Activated CD8-positive, alpha-beta memory T cell treated with anti-CD3 and anti-CD28 coated beads, Interleukin-2, amount 50 U/mL, for 1 hour (primary cell): Measurements from ENCODE around the gene MASP2.
"Not testable (repeated sequence)": the region's sequence is repeated elsewhere in the genome, so short reads cannot be mapped to it uniquely, and the experiment has no call there.

Source experiments
- DNase-seq: peaks from one replicate; pipeline ENCODE4 v3.0.0-alpha.2; 2020; ENCODE audit errors: extremely low read depth

Gene MASP2

DNA sequence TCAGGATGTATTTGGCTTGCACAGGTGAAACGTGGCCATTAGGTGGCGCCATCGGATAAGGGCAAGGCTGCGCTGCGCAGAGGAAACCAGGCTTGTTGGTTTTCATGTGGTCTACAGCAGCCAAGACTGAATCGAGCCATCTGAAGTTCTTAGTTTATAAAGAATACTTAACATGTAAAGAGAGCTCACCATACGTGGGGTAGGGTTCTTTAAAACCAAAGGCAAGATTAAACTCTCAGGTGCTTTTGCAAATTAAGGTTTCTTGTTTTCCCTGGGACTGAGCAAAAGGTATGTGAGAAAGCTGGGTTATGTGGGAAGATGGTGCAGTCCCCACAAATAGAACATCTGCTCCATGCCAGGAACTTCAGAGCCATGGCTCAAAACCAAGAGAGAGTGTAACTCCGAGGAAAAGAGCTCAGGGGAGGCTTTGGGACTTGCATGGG, 9.3 kb downstream of the MASP2 start:
- peak; percentile 66 for DNase-seq

DNA sequence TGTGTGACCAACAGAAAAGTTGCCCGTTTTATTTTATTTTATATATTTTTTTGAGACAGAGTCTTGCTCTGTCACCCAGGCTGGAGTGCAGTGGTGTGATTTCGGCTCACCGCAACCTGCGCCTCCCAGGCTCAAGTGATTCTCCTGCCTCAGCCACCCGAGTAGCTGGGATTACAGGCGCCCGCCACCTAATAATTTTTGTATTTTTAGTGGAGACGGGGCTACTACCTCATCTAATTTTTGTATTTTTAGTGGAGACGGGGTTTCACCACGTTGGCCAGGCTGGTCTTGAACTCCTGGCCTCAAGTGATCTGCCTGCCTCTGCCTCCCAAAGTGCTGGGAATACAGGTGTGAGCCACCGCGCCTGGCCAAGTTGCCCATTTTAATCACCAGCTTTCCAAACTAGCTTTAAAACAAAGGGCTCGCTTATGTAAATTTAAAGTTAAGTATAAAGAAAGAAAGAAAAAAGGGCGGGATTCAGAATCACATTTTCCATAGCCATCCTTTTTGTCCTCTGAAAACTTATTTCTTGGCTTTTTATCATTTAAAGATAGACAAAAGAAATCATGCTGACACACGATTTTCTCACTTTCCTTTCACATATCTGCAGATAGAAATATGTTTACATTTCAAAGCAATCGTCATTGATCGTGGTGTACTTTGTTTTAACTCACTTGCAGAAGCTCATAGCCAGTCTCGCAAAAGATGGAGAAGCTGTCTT, 9.9 kb downstream of the MASP2 start:
- DNase-seq = not testable (repeated sequence)

DNA sequence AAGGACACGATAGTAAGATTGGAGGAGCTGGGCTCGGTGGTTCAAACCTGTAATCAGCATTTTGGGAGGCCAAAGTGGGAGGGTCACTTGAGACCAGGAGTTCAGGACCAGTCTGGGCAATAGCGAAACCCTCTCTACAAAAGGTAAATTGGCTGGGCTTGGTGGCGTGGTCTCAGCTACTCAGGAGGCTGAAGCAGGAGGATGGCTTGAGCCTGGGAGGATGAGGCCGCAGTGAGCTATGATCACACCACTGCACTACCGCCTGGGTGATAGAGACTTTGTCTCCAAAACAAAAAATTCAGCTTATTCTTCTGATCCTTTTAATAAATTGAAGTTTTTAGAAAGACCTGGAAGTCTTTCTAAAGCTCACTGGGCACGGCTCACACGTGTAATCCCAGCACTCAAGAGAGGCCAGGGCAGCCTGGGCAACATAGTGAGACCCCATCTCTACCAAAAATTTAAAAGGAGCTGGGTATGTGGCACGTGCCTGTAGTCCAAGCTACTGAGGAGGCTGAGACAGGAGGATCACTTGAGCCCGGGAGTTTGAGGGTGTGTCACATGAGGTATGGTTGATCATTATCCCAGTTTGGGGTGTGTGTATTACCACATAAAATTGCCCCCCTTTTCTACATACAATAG, 15.3 kb downstream of the MASP2 start:
- no peak for DNase-seq

DNA sequence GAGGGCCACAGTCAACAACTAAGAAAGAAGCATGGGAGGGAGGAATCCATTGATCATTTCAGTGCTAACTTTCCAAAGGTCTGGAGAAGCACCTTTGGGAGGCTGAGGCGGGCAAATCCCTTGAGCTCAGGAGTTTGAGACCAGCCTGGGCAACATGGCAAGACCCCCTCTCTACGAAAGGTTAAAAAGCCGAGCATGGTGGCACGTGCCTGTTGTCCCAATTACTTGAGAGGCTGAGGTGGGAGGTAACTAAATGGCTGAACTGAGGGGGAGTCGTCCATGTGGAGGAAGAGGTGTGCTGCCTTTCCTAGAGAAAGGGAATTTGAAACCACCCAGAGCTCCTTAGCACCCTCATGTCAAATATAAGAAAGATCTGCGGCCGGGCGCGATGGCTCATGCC, 16.2 kb downstream of the MASP2 start:
- no peak for DNase-seq

DNA sequence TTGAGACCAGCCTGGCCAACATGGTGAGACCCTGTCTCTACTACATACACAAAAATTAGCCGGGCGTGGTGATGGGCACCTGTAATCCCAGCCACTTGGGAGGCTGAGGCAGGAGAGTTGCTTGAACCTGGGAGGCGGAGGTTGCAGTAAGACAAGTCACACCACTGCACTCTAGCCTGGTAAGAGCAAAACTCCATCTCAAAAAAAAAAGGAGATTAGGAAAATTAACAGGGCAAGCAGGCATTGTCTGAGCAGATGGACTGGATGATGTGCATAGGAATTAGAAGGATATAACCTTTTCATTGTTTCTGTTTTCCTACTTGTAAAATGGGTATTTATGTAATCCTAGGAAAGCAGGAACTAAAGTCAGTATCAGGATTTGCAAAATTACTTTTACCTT, 19.0 kb downstream of the MASP2 start:
- DNase-seq = no peak

DNA sequence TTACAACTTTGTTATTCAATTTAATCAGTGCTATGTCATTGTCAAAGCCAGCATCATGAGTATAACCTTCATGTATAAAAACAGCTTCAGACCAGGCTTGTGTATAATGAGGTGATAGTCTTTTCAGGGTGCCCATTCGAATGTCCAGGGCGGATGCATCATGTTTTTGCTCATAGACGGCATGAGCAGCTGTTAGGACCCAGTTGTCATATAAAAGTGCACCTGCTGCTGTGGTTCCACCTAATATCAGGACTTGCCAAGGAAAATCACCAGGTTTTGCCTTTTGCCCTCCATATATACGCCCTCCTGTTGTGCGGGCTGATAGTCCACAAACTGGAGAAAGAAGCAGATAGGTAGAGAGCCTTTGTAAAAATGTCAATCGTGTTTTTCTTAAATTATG, 19.7 kb downstream of the MASP2 start:
- no peak for DNase-seq

DNA sequence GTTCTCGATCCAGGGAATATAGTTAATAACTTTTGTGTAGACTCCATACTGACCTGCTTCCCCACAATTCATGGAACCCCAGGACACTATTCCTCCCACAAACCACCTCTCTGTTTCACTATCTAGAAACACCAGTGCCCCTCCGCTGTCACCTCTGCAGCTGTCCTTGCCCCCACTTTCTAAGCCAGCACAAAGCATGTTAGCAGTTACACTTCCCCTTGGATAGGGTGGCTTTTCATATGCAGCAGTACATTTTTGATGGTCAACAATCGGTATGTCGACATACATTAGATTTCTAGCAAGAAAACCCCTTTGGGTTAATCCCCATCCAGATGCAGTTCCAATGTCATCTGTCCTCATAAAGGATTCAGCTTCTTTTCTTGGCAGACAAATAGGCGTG, 20.1 kb downstream of the MASP2 start:
- no peak for DNase-seq

DNA sequence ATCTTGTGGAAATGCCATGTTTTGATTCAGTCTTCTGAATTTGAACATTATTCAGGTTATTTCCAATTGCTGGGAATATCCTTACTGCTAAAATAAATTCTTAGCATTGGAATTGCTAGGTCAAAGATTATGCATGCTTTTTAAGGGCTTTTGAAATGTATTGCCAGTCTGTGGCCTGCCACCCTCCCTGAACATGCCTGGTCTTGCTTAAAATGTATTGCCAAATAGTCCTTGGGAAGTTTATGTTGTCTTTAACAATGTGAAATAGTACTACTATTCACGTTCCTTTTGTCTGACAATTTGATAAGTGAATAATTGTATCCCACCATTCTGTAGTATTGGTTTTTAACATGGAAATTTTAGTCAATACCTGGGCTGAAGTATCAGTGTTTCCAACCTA, 21.0 kb downstream of the MASP2 start:
- no peak for DNase-seq

DNA sequence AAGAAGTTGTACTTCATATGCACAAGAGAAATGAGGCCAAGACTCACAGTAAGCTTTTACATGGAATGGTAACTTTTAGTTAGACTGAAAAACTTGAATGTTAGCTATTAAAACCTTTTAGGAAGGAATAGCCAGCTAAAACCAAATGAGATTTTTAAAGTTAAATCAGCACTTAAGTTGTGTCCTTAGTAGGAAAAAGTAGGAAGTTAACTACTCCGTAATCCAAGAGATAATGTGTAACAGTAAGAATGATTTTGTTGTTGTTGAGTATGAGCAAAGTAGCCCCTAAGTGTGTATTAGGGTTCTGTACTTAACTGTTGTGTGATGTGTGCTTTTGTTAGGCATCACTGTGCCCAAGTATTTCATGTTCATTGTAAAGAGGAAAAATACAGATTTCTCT, 21.4 kb downstream of the MASP2 start:
- DNase-seq = no peak

DNA sequence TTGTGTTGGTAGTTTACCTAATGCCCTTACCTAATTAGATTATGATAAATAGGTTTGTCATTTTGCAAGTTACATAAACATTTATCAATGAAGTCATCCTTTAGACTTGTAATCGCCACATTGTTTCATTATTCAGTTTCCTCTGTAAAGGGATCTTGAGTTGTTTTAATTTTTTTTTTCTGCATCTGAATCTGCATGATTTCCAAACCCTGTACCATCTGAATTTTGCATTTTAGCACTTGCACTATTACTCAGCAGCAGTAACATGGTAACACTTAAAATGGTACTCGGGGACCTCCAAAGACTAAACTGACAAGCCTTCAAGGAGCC, 22.2 kb downstream of the MASP2 start:
- DNase-seq = no peak

DNA sequence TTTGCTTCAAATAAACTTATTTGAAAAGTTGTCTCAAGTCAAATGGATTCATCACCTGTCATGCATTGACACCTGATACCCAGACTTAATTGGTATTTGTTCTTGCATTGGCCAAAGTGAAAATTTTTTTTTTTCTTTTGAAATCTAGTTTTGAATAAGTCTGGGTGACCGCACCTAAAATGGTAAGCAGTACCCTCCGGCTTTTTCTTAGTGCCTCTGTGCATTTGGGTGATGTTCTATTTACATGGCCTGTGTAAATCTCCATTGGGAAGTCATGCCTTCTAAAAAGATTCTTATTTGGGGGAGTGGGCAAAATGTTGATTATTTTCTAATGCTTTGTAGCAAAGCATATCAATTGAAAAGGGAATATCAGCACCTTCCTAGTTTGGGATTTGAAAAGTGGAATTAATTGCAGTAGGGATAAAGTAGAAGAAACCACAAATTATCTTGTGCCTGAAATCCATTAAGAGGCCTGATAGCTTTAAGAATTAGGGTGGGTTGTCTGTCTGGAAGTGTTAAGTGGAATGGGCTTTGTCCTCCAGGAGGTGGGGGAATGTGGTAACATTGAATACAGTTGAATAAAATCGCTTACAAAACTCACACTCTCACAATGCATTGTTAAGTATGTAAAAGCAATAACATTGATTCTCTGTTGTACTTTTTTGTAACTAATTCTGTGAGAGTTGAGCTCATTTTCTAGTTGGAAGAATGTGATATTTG, 22.7 kb downstream of the MASP2 start:
- DNase-seq = no peak

DNA sequence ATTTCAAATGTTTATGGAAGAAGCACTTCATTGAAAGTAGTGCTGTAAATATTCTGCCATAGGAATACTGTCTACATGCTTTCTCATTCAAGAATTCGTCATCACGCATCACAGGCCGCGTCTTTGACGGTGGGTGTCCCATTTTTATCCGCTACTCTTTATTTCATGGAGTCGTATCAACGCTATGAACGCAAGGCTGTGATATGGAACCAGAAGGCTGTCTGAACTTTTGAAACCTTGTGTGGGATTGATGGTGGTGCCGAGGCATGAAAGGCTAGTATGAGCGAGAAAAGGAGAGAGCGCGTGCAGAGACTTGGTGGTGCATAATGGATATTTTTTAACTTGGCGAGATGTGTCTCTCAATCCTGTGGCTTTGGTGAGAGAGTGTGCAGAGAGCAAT, 23.8 kb downstream of the MASP2 start:
- DNase-seq = no peak

DNA sequence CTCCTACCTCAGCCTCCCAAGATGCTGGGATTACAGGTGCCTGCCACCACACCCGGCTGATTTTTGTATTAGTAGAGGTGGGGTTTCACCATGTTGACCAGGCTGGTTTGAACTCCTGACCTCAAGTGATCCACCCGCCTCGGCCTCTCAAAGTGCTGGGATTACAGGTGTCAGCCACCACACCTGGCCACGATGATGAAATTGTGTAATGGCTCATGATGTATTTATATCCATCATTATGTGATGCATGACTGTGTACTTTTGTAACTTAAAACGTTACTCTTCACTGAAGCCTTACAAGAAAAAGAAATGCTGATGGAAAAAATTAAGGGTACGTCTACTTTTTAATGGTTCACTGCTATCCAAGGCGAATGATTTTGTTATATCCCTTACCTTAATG, 27.1 kb downstream of the MASP2 start:
- no peak for DNase-seq

DNA sequence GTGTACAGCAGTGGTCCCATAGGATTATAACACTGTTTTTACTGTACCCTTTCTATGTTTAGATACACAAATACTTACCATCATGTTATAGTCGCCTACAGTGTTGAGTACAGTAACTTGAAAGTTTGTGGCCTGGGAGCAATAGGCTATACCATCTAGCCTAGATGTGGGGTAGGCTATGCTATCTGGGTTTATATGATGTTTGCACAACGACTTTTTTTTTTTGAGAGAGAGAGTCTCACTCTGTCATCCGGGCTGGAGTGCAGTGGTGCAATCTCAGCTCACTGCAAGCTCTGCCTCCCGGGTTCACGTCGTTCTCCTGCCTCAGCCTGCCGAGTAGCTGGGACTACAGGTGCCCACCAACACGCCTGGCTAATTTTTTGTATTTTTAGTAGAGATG, 27.7 kb downstream of the MASP2 start:
- not testable (repeated sequence) for DNase-seq

DNA sequence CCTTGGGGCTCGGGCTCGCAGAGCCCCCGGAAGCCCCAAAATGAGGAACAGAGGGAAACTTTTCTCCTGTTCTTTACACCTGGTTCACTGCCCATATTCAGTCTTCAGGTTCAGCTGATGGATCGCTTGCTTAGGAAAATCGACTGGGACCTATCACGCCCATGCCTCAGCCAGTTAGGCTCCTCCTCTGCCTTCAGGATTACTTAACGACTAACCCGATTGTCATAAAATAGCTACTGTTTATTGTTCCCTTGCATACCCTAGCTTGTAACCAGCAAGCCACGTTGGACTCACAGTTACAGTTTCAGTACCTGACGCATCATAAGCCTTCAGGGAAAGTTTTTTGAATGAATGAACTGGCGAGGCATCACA, 33.9 kb downstream of the MASP2 start:
- DNase-seq = no peak

DNA sequence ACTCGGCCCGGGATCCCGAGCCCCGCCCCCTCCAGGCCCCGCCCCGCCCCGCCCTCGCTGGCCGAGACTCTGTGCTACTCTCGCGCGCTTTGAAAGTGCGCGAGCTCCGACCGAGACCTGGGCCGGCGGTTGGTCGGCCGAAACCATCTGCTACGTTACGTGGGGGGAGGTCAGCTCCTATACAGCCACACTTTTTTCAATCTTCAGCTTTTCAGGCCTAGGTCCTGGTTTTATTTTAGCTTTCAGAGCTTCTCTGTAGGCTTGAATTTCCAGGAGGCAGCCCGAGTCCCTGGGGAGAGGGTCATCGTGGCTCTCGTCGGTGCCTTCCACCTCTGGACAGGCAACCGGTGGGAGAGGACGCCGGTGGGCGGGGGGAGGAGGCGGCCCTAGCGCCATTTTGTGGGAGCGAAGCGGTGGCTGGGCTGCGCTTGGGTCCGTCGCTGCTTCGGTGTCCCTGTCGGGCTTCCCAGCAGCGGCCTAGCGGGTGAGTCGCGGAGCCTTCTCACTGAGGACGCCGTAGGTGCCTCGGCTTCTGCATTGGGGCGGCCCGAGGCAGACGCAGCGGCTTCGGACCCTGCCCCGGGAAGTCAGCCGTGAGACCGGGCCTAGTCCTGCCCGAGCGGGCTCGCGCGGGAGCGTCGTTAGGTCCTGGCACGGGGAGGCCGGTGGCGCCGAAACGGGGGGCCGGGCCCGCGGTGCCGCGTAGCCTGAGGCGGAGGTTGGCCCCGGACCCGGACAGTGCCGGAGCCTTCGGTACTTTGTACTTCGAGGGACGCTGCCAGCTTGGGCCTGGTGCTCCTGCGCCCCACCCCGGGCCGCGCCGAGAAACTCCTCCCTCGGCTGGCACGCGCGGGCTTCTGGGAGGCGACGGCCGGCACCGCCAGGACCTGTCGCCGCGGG, 34.5 kb downstream of the MASP2 start, which contains the start of gene TARDBP:
TSS of gene TARDBP (plus strand) at position 395 of the 900 bp plus-strand sequence. CDS start 1,074 bp downstream, outside the sequence.
- peak; percentile 67 for DNase-seq

DNA sequence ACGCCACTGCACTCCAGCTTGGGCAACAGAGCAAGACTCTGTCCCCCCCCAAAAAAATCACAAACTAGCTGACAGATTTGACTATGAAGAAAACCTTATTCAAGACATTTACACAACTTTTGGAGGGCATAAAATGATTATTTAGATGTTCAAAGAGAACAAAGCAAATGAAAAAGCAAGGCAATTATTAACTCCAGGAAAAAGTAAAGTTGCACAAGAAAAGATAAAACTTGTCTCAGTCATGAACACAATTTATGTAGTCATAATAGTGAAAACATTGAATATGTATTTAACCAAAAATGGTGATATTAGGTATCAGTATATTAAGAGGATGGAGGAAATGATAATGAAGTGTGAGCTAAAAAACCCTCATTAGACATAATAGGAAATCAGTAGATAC, 46.5 kb downstream of the MASP2 start:
- DNase-seq = no peak

DNA sequence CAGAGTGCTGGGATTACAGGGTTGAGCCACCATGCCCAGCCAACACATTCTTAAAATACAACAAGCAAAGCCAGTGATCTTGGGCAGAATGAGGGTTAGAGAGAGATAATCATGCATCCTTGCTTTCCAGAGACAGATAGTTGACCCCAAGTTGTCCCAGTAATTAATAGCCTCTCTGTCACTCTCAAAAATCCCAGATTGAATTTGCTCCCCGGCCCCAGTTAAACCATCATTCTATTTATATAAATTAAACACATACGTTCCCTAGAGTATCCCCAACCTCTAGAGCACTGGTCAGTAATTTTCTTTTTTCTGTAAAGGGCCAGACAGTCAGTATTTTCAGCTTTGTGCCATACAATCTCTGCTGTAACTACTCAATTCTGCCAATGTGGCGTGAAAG, 50.9 kb downstream of the MASP2 start:
- no peak for DNase-seq

DNA sequence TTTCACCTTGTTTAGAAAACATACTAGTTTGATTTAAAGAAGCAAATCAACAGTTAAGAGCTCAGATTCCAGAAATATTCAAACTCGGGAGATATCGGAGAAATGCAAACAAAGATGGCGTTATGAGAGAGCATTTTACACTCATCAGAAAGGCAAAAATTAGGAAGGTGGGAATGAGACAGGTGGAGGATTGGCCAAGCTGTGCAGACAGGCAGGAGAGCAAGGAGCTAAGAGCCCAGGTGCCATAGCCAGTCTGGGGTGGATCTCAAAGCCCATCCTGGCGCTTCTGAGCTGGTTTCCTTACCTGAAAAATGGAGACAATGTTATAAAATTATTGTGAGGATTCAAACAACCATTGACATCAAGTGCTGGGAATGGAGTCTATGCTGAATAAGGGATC, 54.2 kb downstream of the MASP2 start:
- DNase-seq = no peak

DNA sequence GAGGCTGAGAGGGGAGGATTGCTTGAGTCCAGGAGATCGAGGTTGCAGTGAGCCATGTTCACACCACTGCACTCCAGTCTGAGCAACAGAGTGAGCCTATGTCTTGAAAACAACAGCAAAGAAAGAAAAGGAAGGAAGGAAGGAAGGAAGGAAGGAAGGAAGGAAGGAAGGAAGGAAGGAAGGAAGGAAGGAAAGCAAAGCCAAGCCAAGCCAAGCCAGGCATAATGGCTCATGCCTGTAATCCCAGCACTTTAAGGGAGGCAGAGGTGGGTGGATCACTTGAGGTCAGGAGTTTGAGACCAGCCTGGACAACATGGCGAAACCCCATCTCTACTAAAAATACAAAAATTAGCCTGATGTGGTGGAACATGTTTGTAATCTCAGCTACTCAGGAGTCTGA, 55.0 kb downstream of the MASP2 start:
- DNase-seq = not testable (repeated sequence)

DNA sequence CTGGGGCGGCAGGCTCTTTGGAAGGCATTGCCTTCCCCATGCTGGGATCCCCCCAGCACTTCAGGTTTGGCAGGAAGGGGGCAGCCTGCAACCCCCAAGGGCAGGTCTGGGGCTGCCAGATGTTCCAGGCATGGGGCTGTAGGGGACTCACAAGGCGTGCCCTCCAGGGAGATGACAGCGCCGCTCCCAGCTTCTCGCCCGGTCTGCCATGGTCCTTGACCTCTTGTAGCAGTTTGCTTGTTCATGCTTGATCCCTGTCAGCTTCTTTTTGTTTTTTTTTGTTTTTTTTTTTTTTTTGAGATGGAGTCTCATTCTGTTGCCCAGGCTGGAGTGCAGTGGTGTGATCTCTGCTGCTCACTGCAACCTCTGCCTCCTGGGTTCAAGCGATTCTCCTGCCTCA, 56.2 kb downstream of the MASP2 start:
- DNase-seq = no peak

DNA sequence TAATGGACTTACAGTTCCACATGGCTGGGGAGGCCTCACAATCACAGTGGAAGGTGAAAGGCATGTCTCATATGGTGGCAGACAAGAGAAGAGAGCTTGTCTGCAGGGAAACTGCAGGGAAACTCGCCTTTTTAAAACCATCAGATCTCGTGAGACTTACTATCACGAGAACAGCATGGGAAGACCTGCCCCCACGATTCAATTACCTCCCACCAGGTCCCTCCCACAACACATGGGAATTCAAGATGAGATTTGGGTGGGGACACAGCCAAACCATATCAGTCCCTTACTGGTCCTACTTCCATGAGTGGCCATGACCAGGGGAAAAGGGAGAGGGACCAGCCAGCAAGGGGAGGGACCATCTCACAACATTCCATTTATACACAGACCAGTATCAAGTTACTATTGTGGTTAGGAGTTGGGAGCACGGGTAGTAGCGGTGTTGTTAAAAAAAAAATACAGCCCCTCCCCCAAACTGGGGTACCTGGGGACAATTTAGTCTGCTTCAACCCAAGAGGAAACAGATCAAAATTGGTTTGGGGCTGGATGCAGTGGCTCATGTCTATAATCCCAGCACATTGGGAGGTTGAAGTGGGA, 57.0 kb downstream of the MASP2 start:
- DNase-seq = not testable (repeated sequence)
